ENCODE data around the gene NUP37.
"Not testable (repeated sequence)": the region's sequence is repeated elsewhere in the genome, so short reads cannot be mapped to it uniquely, and the experiment has no call there.

Gene NUP37

GRCh38 chr12:102089228-102089835 is 30.6 kb downstream of the NUP37 start:
- not testable (repeated sequence) for DNase-seq

GRCh38 chr12:102080842-102081241 is 39.1 kb downstream of the NUP37 start:
- DNase-seq, result no peak

GRCh38 chr12:102072092-102072491 is 47.8 kb downstream of the NUP37 start:
- not testable (repeated sequence) for DNase-seq

- DNase-seq, result no peak
Observed at GRCh38 chr12:102069707-102070106, 50.2 kb downstream of the NUP37 start.

- no peak for DNase-seq
Observed at GRCh38 chr12:102067574-102068258, 52.2 kb downstream of the NUP37 start.

- no peak for DNase-seq
Observed at GRCh38 chr12:102064476-102064875, 55.4 kb downstream of the NUP37 start.

GRCh38 chr12:102063069-102063468 is 56.8 kb downstream of the NUP37 start:
- no peak for DNase-seq

- no peak for DNase-seq
Observed at GRCh38 chr12:102062419-102062806, 57.5 kb downstream of the NUP37 start.

GRCh38 chr12:102061560-102062418 is 58.1 kb downstream of the NUP37 start, which contains the start of gene WASHC3:
WASHC3 (minus strand) TSS chr12:102061991; CDS start chr12:102061962, 29 bp downstream.
- DNase-seq, result peak; percentile 68

GRCh38 chr12:102061096-102061559 is 58.8 kb downstream of the NUP37 start:
- DNase-seq, result no peak

GRCh38 chr12:102059343-102059742 is 60.6 kb downstream of the NUP37 start:
- DNase-seq, result no peak

- no peak for DNase-seq
Observed at GRCh38 chr12:102054345-102054744, 65.6 kb downstream of the NUP37 start.

GRCh38 chr12:102053062-102053349 is 66.9 kb downstream of the NUP37 start:
- no peak for DNase-seq

GRCh38 chr12:102052192-102053061 is 67.5 kb downstream of the NUP37 start:
- DNase-seq, result no peak

- no peak for DNase-seq
Observed at GRCh38 chr12:102051431-102051965, 68.4 kb downstream of the NUP37 start.

GRCh38 chr12:102050660-102051430 is 69.1 kb downstream of the NUP37 start:
- DNase-seq, result no peak

- DNase-seq, result no peak
Observed at GRCh38 chr12:102043928-102044327, 76.0 kb downstream of the NUP37 start.

GRCh38 chr12:102033991-102034745 is 85.7 kb downstream of the NUP37 start:
- no peak for DNase-seq

GRCh38 chr12:102031852-102032251 is 88.1 kb downstream of the NUP37 start:
- no peak for DNase-seq

- no peak for DNase-seq
Observed at GRCh38 chr12:102029141-102029540, 90.8 kb downstream of the NUP37 start.

GRCh38 chr12:102026728-102027127 is 93.2 kb downstream of the NUP37 start:
- no peak for DNase-seq
